OCI-LY3 (cell line): ENCODE results near the gene TRPV2.

Experiments used
- H2AFZ ChIP-seq: fragments of 200-600, 300-600 bp; shearing (Covaris generic); 2 replicates; pipeline ENCODE4 v1.6.0; 2014; ENCODE audit warnings: antibody characterized with exemption, low read depth, low read length
- H3K27ac ChIP-seq: fragments of 200-600, 300-600 bp; sonication (generic); 2 replicates; pipeline ENCODE4 v1.5.1; 2014; ENCODE audit warnings: mild to moderate bottlenecking, low read length, moderate library complexity, mixed read lengths
- H3K27me3 ChIP-seq: fragments of 200-600, 300-600 bp; sonication (generic); 2 replicates; pipeline ENCODE4 v1.6.1; 2014; ENCODE audit warnings: low read depth, low read length, mixed read lengths
- H3K36me3 ChIP-seq: fragments of 200-600, 300-600 bp; sonication (generic); replicated peaks from 2 replicates; pipeline ENCODE3; 2014; ENCODE audit warnings: low read depth, low read length, mixed read lengths
- H3K4me1 ChIP-seq: fragments of 300-600, 200-600 bp; sonication (generic); 2 replicates; pipeline ENCODE4 v1.6.1; 2014; ENCODE audit warnings: low read length, mixed read lengths
- H3K4me2 ChIP-seq: fragments of 200-600, 300-600 bp; sonication (generic); 2 replicates; pipeline ENCODE4 v1.6.1; 2014; ENCODE audit warnings: low read length, mixed read lengths
- H3K4me3 ChIP-seq: fragments of 300-600, 200-600 bp; sonication (generic); 2 replicates; pipeline ENCODE4 v1.5.1; 2014; ENCODE audit warnings: antibody characterized with exemption, mild to moderate bottlenecking, low read length, moderate library complexity
- H3K79me2 ChIP-seq: fragments of 300-600, 200-600 bp; shearing (Covaris generic); 2 replicates; pipeline ENCODE4 v1.6.1; 2014; ENCODE audit warnings: mild to moderate bottlenecking, low read length, mixed read lengths
- H3K9ac ChIP-seq: fragments of 300-600, 200-600 bp; shearing (Covaris generic); 2 replicates; pipeline ENCODE4 v1.6.0; 2014; ENCODE audit warnings: mild to moderate bottlenecking, low read length, moderate library complexity
- H3K9me3 ChIP-seq: fragments of 200-600, 300-600 bp; shearing (Covaris generic); 2 replicates; pipeline ENCODE4 v1.6.1; 2014; ENCODE audit warnings: low read length, mixed read lengths; ENCODE audit not compliant: insufficient read depth
- H4K20me1 ChIP-seq: fragments of 200-600, 300-600 bp; sonication (generic); 2 replicates; pipeline ENCODE4 v1.6.1; 2016; ENCODE audit warnings: low read length, mixed read lengths; ENCODE audit not compliant: insufficient read depth
- CTCF ChIP-seq: fragments of 200-600, 300-600 bp; sonication (generic); IDR thresholded peaks from 2 replicates; pipeline ENCODE4 v1.5.1; 2014; ENCODE audit warnings: antibody characterized with exemption, low read length, low read depth
- EZH2phosphoT487 ChIP-seq: fragments of 200-600 bp; shearing (Covaris generic); IDR thresholded peaks from 2 replicates; pipeline ENCODE4 v1.6.1; 2018; ENCODE audit warnings: antibody characterized with exemption, mixed run types, low read depth

TRPV2 gene

GRCh38 chr17:16427020-16427419 lies 11.6 kb downstream of the TRPV2 start:
- H3K79me2 ChIP-seq: no peaks in the 10 kb centered on the region
- no peak for TF ChIP-seq CTCF
- TF ChIP-seq EZH2phosphoT487: no peak
- no peaks in the 10 kb centered on the region for H3K36me3 ChIP-seq
- no peak overlapping the region for H3K9ac ChIP-seq
- no peak overlapping the region for H3K4me3 ChIP-seq
- no peak overlapping the region for H3K27ac ChIP-seq
- H2AFZ ChIP-seq: no peak overlapping the region
- H3K9me3 ChIP-seq: no peaks in the 10 kb centered on the region
- H3K4me2 ChIP-seq: no peak overlapping the region
- H3K4me1 ChIP-seq: no peaks in the 10 kb centered on the region
- no peaks in the 10 kb centered on the region for H3K27me3 ChIP-seq
- H4K20me1 ChIP-seq: no peaks in the 10 kb centered on the region

- H3K4me2 ChIP-seq: no peak overlapping the region
- no peak overlapping the region for H2AFZ ChIP-seq
- H3K27me3 ChIP-seq: no peaks in the 10 kb centered on the region
- H3K36me3 ChIP-seq: no peaks in the 10 kb centered on the region
- H3K4me1 ChIP-seq: no peaks in the 10 kb centered on the region
- H3K27ac ChIP-seq: no peak overlapping the region
- peak; percentile 37 for TF ChIP-seq CTCF
- TF ChIP-seq EZH2phosphoT487: no peak
- no peaks in the 10 kb centered on the region for H4K20me1 ChIP-seq
- no peak overlapping the region for H3K9ac ChIP-seq
- H3K4me3 ChIP-seq: no peak overlapping the region
- H3K79me2 ChIP-seq: no peaks in the 10 kb centered on the region
- H3K9me3 ChIP-seq: no peaks in the 10 kb centered on the region
Measured at GRCh38 chr17:16428098-16428882, 12.9 kb downstream of the TRPV2 start.

GRCh38 chr17:16429083-16429482 lies 13.7 kb downstream of the TRPV2 start:
- no peaks in the 10 kb centered on the region for H3K79me2 ChIP-seq
- H3K4me3 ChIP-seq: no peak overlapping the region
- no peaks in the 10 kb centered on the region for H3K9me3 ChIP-seq
- H3K9ac ChIP-seq: no peak overlapping the region
- no peaks in the 10 kb centered on the region for H4K20me1 ChIP-seq
- no peaks in the 10 kb centered on the region for H3K4me1 ChIP-seq
- H3K27me3 ChIP-seq: no peaks in the 10 kb centered on the region
- H2AFZ ChIP-seq: no peak overlapping the region
- no peak for TF ChIP-seq EZH2phosphoT487
- TF ChIP-seq CTCF: no peak
- H3K4me2 ChIP-seq: no peak overlapping the region
- H3K27ac ChIP-seq: no peak overlapping the region
- no peaks in the 10 kb centered on the region for H3K36me3 ChIP-seq

GRCh38 chr17:16430650-16431049 lies 15.3 kb downstream of the TRPV2 start:
- H3K4me1 ChIP-seq: no peaks in the 10 kb centered on the region
- no peaks in the 10 kb centered on the region for H3K79me2 ChIP-seq
- no peak for TF ChIP-seq EZH2phosphoT487
- TF ChIP-seq CTCF: no peak
- no peaks in the 10 kb centered on the region for H3K27me3 ChIP-seq
- H2AFZ ChIP-seq: no peak overlapping the region
- H3K27ac ChIP-seq: no peak overlapping the region
- H4K20me1 ChIP-seq: no peaks in the 10 kb centered on the region
- no peaks in the 10 kb centered on the region for H3K36me3 ChIP-seq
- H3K9ac ChIP-seq: no peak overlapping the region
- H3K4me3 ChIP-seq: no peak overlapping the region
- H3K4me2 ChIP-seq: no peak overlapping the region
- H3K9me3 ChIP-seq: no peaks in the 10 kb centered on the region
